BE2C (cell line): ENCODE data around the gene AKAP6.

Experiments
- DNase-seq: peaks from one replicate; pipeline ENCODE4 v3.0.0-alpha.2; 2020
- H3K27me3 ChIP-seq: fragments of 250-450 bp; sonication (Bioruptor Pico); 2 replicates; pipeline ENCODE4 v1.5.1; 2020; ENCODE audit warnings: mild to moderate bottlenecking
- H3K36me3 ChIP-seq: fragments of 250-450 bp; sonication (Bioruptor Pico); 2 replicates; pipeline ENCODE4 v1.5.1; 2020; ENCODE audit warnings: mild to moderate bottlenecking
- H3K4me1 ChIP-seq: fragments of 250-450 bp; sonication (Bioruptor Pico); 2 replicates; pipeline ENCODE4 v1.5.1; 2020
- H3K4me3 ChIP-seq: 2 replicates; pipeline ENCODE4 v1.5.1; 2011; ENCODE audit warnings: low read depth, low read length
- H3K9me3 ChIP-seq: fragments of 250-450 bp; sonication (Bioruptor Pico); 2 replicates; pipeline ENCODE4 v1.5.1; 2020
- CTCF ChIP-seq: IDR thresholded peaks from 2 replicates; pipeline ENCODE4 v1.5.1; 2012; ENCODE audit warnings: mild to moderate bottlenecking, low read depth, low read length

The AKAP6 gene

DNA sequence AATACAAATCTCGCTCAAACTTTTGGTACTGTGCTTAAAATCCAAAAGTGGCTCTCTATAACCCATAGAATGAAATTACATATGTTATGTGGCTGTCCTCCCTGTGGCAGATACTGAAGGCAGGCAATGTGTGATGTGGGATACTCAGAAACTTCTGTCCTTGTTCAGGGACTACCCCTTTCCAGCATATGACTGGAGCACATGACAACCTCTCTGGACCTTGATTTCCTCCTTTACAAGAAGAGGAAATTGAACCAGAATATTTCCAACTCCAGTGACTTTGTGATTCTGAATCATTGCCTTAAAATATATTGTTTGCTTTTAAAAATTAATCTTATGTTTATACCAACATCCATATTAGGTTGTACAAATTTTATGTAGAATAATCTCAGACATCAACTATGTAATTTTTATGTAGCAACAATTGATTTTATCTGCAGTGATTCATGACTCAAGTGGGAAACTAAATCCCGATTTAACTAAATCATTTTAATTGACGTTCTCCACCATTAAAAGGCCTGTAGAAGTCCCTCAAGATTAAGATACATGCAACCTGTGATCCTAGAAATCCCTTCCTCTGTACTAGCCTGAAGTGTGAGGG is 162.4 kb downstream of the AKAP6 start:
- no peak overlapping the region for H3K4me3 ChIP-seq
- H3K27me3 ChIP-seq, result no peaks in the 10 kb centered on the region
- no peaks in the 10 kb centered on the region for H3K36me3 ChIP-seq
- no peaks in the 10 kb centered on the region for H3K9me3 ChIP-seq
- no peak for DNase-seq
- TF ChIP-seq CTCF, result no peak
- H3K4me1 ChIP-seq, result no peaks in the 10 kb centered on the region

- Histone ChIP-seq H3K27me3 (no peaks in the 10 kb centered on the region), H3K36me3 (no peaks in the 10 kb centered on the region), H3K4me1 (no peaks in the 10 kb centered on the region), H3K9me3 (no peaks in the 10 kb centered on the region), H3K4me3 (no peak overlapping the region)
- TF ChIP-seq CTCF, result no peak
- DNase-seq, result no peak
Observed at GRCh38 chr14:32492457-32492856, 163.4 kb downstream of the AKAP6 start.

GRCh38 chr14:32494609-32495434 is 165.7 kb downstream of the AKAP6 start:
- no peaks in the 10 kb centered on the region for H3K9me3 ChIP-seq
- DNase-seq, result no peak
- TF ChIP-seq CTCF, result no peak
- H3K36me3 ChIP-seq, result no peaks in the 10 kb centered on the region
- no peaks in the 10 kb centered on the region for H3K27me3 ChIP-seq
- H3K4me1 ChIP-seq, result no peaks in the 10 kb centered on the region
- H3K4me3 ChIP-seq, result no peak overlapping the region

DNA sequence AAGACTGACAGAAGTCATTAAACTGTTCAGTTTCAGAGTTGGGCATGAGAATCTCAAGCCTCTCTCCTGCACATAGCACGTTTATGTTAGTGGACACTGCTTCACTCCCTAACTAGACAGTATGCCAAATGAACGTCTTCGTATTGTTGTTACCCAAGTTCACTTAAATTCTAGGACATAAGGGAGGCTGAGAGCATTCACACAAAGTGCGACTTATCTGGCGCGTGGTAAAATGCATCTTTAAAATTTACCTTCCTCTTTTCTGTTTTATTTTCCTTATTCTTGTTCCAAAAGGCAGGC is 166.3 kb downstream of the AKAP6 start:
- H3K4me1 ChIP-seq, result no peaks in the 10 kb centered on the region
- H3K4me3 ChIP-seq, result no peak overlapping the region
- no peak for TF ChIP-seq CTCF

DNA sequence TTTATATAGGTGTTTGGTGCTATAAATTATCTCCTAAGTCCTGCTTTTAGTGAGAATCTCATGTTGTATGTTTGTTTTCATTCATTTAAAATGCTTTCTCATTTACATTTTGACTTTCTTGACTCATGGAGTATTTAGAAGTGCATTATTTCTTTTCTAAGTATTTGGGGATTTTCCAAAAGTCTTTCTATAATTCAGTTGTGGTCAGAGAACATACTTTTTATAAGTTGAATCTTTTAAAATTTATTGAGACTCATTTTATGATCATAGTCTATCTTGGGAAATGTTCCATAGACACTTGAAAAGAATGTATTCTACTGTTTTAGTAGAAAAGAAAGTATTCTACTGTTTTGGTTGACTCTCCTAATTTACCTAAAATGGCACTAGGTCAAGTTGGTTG is 168.2 kb downstream of the AKAP6 start:
- no peak for DNase-seq
- Histone ChIP-seq H3K36me3 (no peaks in the 10 kb centered on the region), H3K27me3 (no peaks in the 10 kb centered on the region), H3K9me3 (no peaks in the 10 kb centered on the region), H3K4me3 (no peak overlapping the region), H3K4me1 (no peaks in the 10 kb centered on the region)
- TF ChIP-seq CTCF, result no peak

More for the DNA sequence above, 166.3 kb downstream of the AKAP6 start:
- no peaks in the 10 kb centered on the region for H3K36me3 ChIP-seq
- no peaks in the 10 kb centered on the region for H3K9me3 ChIP-seq
- H3K27me3 ChIP-seq, result no peaks in the 10 kb centered on the region
- no peak for DNase-seq
